KMS-11 (cell line): Measurements from ENCODE around the gene PPP1R12A.

Experiments
- H2AFZ ChIP-seq: fragments of 200-600 bp; sonication (generic); 2 replicates; pipeline ENCODE4 v1.6.1; 2016; ENCODE audit warnings: antibody characterized with exemption, mixed run types, low read depth
- H3K27ac ChIP-seq: fragments of 200-600 bp; sonication (generic); 2 replicates; pipeline ENCODE4 v1.6.1; 2016; ENCODE audit warnings: mild to moderate bottlenecking, mixed run types
- H3K27me3 ChIP-seq: fragments of 200-600 bp; sonication (generic); 2 replicates; pipeline ENCODE4 v1.6.1; 2017; ENCODE audit warnings: mild to moderate bottlenecking, low read depth, mixed run types, moderate library complexity; ENCODE audit not compliant: insufficient read depth
- H3K36me3 ChIP-seq: fragments of 200-600 bp; sonication (generic); 2 replicates; pipeline ENCODE4 v1.6.1; 2017; ENCODE audit warnings: mild to moderate bottlenecking, mixed run types; ENCODE audit not compliant: insufficient read depth
- H3K4me1 ChIP-seq: fragments of 200-600 bp; sonication (generic); 2 replicates; pipeline ENCODE4 v1.6.1; 2016; ENCODE audit warnings: mild to moderate bottlenecking, low read depth, mixed run types; ENCODE audit not compliant: poor library complexity, severe bottlenecking
- H3K4me2 ChIP-seq: fragments of 200-600 bp; sonication (generic); 2 replicates; pipeline ENCODE4 v1.7.0; 2016; ENCODE audit warnings: mild to moderate bottlenecking, mixed run types
- H3K4me3 ChIP-seq: fragments of 200-600 bp; sonication (generic); IDR thresholded peaks from 2 replicates; pipeline ENCODE4 v1.6.1; 2017; ENCODE audit warnings: low read depth, low read length, mixed read lengths; ENCODE audit not compliant: insufficient read depth
- H3K79me2 ChIP-seq: fragments of 200-600 bp; sonication (generic); 2 replicates; pipeline ENCODE4 v1.6.1; 2016; ENCODE audit warnings: low read depth, mixed run types; ENCODE audit not compliant: insufficient read depth
- H3K9ac ChIP-seq: fragments of 200-600 bp; sonication (generic); 2 replicates; pipeline ENCODE4 v1.6.1; 2016; ENCODE audit warnings: mild to moderate bottlenecking, mixed run types
- H4K20me1 ChIP-seq: fragments of 200-600 bp; sonication (generic); 2 replicates; pipeline ENCODE4 v1.6.1; 2016; ENCODE audit warnings: mild to moderate bottlenecking, mixed run types; ENCODE audit not compliant: insufficient read depth
- CTCF ChIP-seq: fragments of 200-600 bp; sonication (generic); conservative IDR thresholded peaks from 2 replicates; pipeline ENCODE4 v1.6.1; 2017; ENCODE audit warnings: low read depth, mild to moderate bottlenecking, antibody characterized with exemption, low read length, moderate library complexity, mixed read lengths

Gene PPP1R12A

GRCh38 chr12:79934281-79935020 lies 446 bp downstream of the PPP1R12A start:
- peaks cover 77% of the 10 kb centered on the region for H3K79me2 ChIP-seq
- peaks cover 18% of the 10 kb centered on the region for H4K20me1 ChIP-seq
- peak overlapping the region; percentile 69 for H3K4me3 ChIP-seq
- peak overlapping the region; percentile 83 for H3K27ac ChIP-seq
- H3K4me1 ChIP-seq: peaks cover 53% of the 10 kb centered on the region
- no peaks in the 10 kb centered on the region for H3K36me3 ChIP-seq
- H3K27me3 ChIP-seq: no peaks in the 10 kb centered on the region
- no peak for TF ChIP-seq CTCF
- peak overlapping the region; percentile 98 for H3K4me2 ChIP-seq
- peak overlapping the region; percentile 71; the same call in 1 of the 2 replicates for H2AFZ ChIP-seq
- peak overlapping the region; percentile 85 for H3K9ac ChIP-seq

GRCh38 chr12:79933532-79934264 lies 1.2 kb downstream of the PPP1R12A start:
- H3K27ac ChIP-seq: peak overlapping the region; percentile 83
- peak overlapping the region; percentile 98 for H3K4me2 ChIP-seq
- peaks cover 59% of the 10 kb centered on the region for H3K4me1 ChIP-seq
- peak overlapping the region; percentile 36 for H3K4me3 ChIP-seq
- 0 out of 2 replicates have a peak overlapping the region, but pooled peaks have one; percentile 5 for H2AFZ ChIP-seq
- peak overlapping the region; percentile 85 for H3K9ac ChIP-seq
- peaks cover 85% of the 10 kb centered on the region for H3K79me2 ChIP-seq
- H3K27me3 ChIP-seq: no peaks in the 10 kb centered on the region
- TF ChIP-seq CTCF: no peak
- H4K20me1 ChIP-seq: peaks cover 23% of the 10 kb centered on the region
- no peaks in the 10 kb centered on the region for H3K36me3 ChIP-seq

GRCh38 chr12:79933043-79933442 lies 1.9 kb downstream of the PPP1R12A start:
- H3K4me3 ChIP-seq: no peak overlapping the region

GRCh38 chr12:79932357-79932756 lies 2.5 kb downstream of the PPP1R12A start:
- Histone ChIP-seq H2AFZ (no peak overlapping the region), H3K4me1 (peaks cover 61% of the 10 kb centered on the region), H3K4me2 (peak overlapping the region; percentile 98), H3K27ac (peak overlapping the region; percentile 83), H4K20me1 (peaks cover 29% of the 10 kb centered on the region), H3K79me2 (peaks cover 98% of the 10 kb centered on the region), H3K36me3 (no peaks in the 10 kb centered on the region), H3K9ac (peak overlapping the region; percentile 85), H3K27me3 (no peaks in the 10 kb centered on the region), H3K4me3 (no peak overlapping the region)
- TF ChIP-seq CTCF: no peak

More at GRCh38 chr12:79933043-79933442, 1.9 kb downstream of the PPP1R12A start:
- H3K79me2 ChIP-seq: peaks cover 91% of the 10 kb centered on the region
- H3K27me3 ChIP-seq: no peaks in the 10 kb centered on the region
- H3K4me1 ChIP-seq: peaks cover 59% of the 10 kb centered on the region
- H3K9ac ChIP-seq: peak overlapping the region; percentile 85
- H3K27ac ChIP-seq: peak overlapping the region; percentile 83
- H3K36me3 ChIP-seq: no peaks in the 10 kb centered on the region
- no peak for TF ChIP-seq CTCF
- H2AFZ ChIP-seq: no peak overlapping the region
- peak overlapping the region; percentile 98 for H3K4me2 ChIP-seq
- H4K20me1 ChIP-seq: peaks cover 23% of the 10 kb centered on the region
